ENCODE data around the gene DPP4.

Gene DPP4

GRCh38 chr2:162106146-162106551, 32.1 kb upstream of the DPP4 start:
- WGBS: 94% methylated on average over 2 of the region's 3 CpGs
- no peak overlapping the region for H3K27ac ChIP-seq (ENCODE audit: low read depth, low read length)
- H3K9ac ChIP-seq (ENCODE audit: low read depth, low read length): no peak overlapping the region
- H3K4me1 ChIP-seq (ENCODE audit: insufficient read depth, low read length): no peaks in the 10 kb centered on the region
- H3K9me3 ChIP-seq (ENCODE audit: insufficient read depth, low read depth, low read length): no peaks in the 10 kb centered on the region
- no peak overlapping the region for H3K4me3 ChIP-seq (ENCODE audit: low read length)
- no peaks in the 10 kb centered on the region for H3K36me3 ChIP-seq (ENCODE audit: insufficient read depth, low read length)
- H3K27me3 ChIP-seq (ENCODE audit: insufficient read depth, low read length): no peaks in the 10 kb centered on the region

DNA sequence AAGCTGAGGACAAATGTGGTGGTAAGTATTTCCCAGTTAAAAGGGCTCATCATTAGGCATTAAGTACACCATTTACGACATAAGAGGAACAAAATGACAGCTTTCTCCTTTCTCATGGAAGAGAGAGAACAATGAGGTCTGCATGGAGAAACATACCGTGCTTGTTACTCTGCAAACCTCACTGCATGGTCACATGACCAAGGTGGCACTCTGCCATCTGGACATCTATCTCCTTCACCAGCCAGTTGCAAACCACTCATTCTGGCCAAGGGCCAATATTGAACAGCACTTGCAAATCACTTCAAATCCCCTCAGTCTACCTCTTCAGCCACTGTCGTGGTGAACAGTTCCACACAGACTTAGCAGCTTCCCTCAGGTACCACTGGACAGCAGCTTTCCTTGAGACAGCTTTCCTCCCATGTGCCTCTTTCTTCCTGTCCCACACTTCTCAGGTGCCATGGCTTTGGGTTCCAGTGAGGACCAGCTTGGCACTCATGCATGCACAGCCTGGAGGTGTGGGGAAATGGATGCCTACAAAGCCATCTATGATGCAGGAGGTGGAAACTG, 29.5 kb upstream of the DPP4 start:
- Histone ChIP-seq H3K27me3 (ENCODE audit: insufficient read depth, low read length) (no peaks in the 10 kb centered on the region), H3K27ac (ENCODE audit: low read depth, low read length) (no peak overlapping the region), H3K9me3 (ENCODE audit: insufficient read depth, low read depth, low read length) (no peaks in the 10 kb centered on the region), H3K4me3 (ENCODE audit: low read length) (no peak overlapping the region), H3K4me1 (ENCODE audit: insufficient read depth, low read length) (no peaks in the 10 kb centered on the region), H3K36me3 (ENCODE audit: insufficient read depth, low read length) (no peaks in the 10 kb centered on the region), H3K9ac (ENCODE audit: low read depth, low read length) (no peak overlapping the region)
- WGBS: 96% methylated on average over 3 of the region's 3 CpGs

- Histone ChIP-seq H3K4me1 (ENCODE audit: insufficient read depth, low read length) (no peaks in the 10 kb centered on the region), H3K27me3 (ENCODE audit: insufficient read depth, low read length) (no peaks in the 10 kb centered on the region), H3K9ac (ENCODE audit: low read depth, low read length) (no peak overlapping the region), H3K36me3 (ENCODE audit: insufficient read depth, low read length) (no peaks in the 10 kb centered on the region), H3K9me3 (ENCODE audit: insufficient read depth, low read depth, low read length) (no peaks in the 10 kb centered on the region), H3K27ac (ENCODE audit: low read depth, low read length) (no peak overlapping the region), H3K4me3 (ENCODE audit: low read length) (no peak overlapping the region)
- WGBS: 78% methylated on average over 1 of the region's 1 CpG
These were observed 26.6 kb upstream of the DPP4 start for GRCh38 chr2:162100579-162100978.

GRCh38 chr2:162099836-162100235, 25.8 kb upstream of the DPP4 start:
- H3K9ac ChIP-seq (ENCODE audit: low read depth, low read length): no peak overlapping the region
- 98% methylated on average over 4 of the region's 5 CpGs for WGBS

DNA sequence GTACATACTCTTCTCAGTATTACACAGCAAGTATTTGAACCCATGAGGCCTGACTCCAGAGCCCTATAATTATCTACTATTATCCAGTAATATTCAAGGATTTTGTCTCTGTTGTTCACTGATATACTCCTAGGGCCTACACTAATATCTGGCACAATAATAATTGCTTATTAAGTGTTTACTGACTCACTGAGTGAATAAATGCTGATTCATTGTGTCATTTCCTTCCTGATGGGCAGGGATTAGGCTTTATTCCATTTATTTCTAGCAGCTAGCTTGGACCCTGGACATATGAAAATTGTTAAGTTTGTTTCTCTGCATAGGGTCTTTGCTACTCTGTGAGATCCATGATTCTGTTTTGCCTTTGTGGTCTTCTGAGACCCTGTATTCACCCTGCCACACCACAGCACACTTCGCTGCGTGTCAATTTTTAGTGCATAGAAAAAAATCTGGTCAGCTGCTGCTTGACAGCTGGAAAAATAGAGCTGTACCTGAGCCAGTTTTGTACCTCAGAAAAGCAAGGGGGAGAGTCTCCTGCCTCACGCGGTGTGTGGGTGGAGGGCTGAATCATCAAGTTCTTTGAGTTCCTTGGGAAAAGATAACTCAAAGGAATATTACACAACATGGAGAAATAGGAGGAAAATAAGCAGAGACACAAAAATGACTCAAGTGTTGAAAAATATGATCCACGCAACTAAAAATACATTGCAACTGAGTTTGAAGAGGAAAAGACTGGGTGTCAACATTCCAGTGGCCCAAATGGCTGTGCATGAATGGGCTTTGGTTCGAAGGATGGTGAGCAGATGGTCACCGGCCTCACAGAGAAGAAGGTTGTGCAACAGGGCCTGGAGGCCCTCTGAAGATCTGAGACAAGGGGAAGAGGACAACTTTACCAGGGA, 18.9 kb upstream of the DPP4 start:
- Histone ChIP-seq H3K36me3 (ENCODE audit: insufficient read depth, low read length) (no peaks in the 10 kb centered on the region), H3K9me3 (ENCODE audit: insufficient read depth, low read depth, low read length) (no peaks in the 10 kb centered on the region), H3K27ac (ENCODE audit: low read depth, low read length) (no peak overlapping the region), H3K27me3 (ENCODE audit: insufficient read depth, low read length) (no peaks in the 10 kb centered on the region), H3K9ac (ENCODE audit: low read depth, low read length) (no peak overlapping the region), H3K4me3 (ENCODE audit: low read length) (no peak overlapping the region), H3K4me1 (ENCODE audit: insufficient read depth, low read length) (no peaks in the 10 kb centered on the region)
- 97% methylated on average over 7 of the region's 7 CpGs for WGBS

More at GRCh38 chr2:162099836-162100235, 25.8 kb upstream of the DPP4 start:
- Histone ChIP-seq H3K4me1 (ENCODE audit: insufficient read depth, low read length) (no peaks in the 10 kb centered on the region), H3K27me3 (ENCODE audit: insufficient read depth, low read length) (no peaks in the 10 kb centered on the region), H3K36me3 (ENCODE audit: insufficient read depth, low read length) (no peaks in the 10 kb centered on the region), H3K4me3 (ENCODE audit: low read length) (no peak overlapping the region), H3K9me3 (ENCODE audit: insufficient read depth, low read depth, low read length) (no peaks in the 10 kb centered on the region), H3K27ac (ENCODE audit: low read depth, low read length) (no peak overlapping the region)

GRCh38 chr2:162092008-162092390, 18.0 kb upstream of the DPP4 start:
- Histone ChIP-seq H3K9ac (ENCODE audit: low read depth, low read length) (no peak overlapping the region), H3K27me3 (ENCODE audit: insufficient read depth, low read length) (no peaks in the 10 kb centered on the region), H3K4me3 (ENCODE audit: low read length) (no peak overlapping the region), H3K9me3 (ENCODE audit: insufficient read depth, low read depth, low read length) (no peaks in the 10 kb centered on the region), H3K36me3 (ENCODE audit: insufficient read depth, low read length) (no peaks in the 10 kb centered on the region), H3K27ac (ENCODE audit: low read depth, low read length) (no peak overlapping the region), H3K4me1 (ENCODE audit: insufficient read depth, low read length) (no peaks in the 10 kb centered on the region)
- 87% methylated on average over 5 of the region's 5 CpGs for WGBS

DNA sequence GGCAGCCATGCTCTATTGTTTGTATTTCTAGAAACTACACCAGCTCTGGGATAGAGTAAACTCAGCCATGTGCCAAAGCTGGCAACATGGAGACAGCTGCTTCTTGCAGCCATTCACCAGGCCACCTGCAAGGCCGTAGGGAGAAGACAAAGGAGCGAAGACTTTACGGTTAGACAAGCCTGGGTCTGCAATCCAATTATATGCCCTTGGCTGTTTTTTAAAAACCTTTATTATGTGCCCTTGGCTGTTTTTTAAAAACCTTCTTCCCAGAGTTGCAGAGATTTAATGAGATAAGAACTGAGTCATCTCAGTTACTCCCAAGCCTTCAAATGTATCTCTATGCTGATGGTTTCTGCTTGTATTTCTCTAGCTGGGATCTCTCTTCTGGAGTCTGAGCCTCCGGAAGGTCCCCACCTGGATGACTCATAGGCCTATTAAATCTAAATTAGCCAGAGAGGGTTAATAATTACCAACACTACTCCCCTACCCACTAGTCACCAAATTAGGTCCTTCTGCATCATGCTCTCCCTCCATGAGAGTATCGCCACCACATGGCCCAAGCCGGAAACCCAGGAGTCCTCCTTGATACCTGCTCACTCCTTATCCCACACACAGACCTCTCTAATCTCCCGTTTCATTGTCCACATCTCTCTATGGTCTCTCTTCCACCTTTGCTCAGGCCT, 17.5 kb upstream of the DPP4 start:
- Histone ChIP-seq H3K9me3 (ENCODE audit: insufficient read depth, low read depth, low read length) (no peaks in the 10 kb centered on the region), H3K36me3 (ENCODE audit: insufficient read depth, low read length) (no peaks in the 10 kb centered on the region), H3K4me3 (ENCODE audit: low read length) (no peak overlapping the region), H3K4me1 (ENCODE audit: insufficient read depth, low read length) (no peaks in the 10 kb centered on the region), H3K27ac (ENCODE audit: low read depth, low read length) (no peak overlapping the region), H3K9ac (ENCODE audit: low read depth, low read length) (no peak overlapping the region), H3K27me3 (ENCODE audit: insufficient read depth, low read length) (no peaks in the 10 kb centered on the region)
- WGBS: 86% methylated on average over 7 of the region's 7 CpGs

- H3K9ac ChIP-seq (ENCODE audit: low read depth, low read length): no peak overlapping the region
- H3K4me1 ChIP-seq (ENCODE audit: insufficient read depth, low read length): no peaks in the 10 kb centered on the region
- no peak overlapping the region for H3K27ac ChIP-seq (ENCODE audit: low read depth, low read length)
- H3K9me3 ChIP-seq (ENCODE audit: insufficient read depth, low read depth, low read length): no peaks in the 10 kb centered on the region
- H3K36me3 ChIP-seq (ENCODE audit: insufficient read depth, low read length): no peaks in the 10 kb centered on the region
- no peak overlapping the region for H3K4me3 ChIP-seq (ENCODE audit: low read length)
- WGBS: no CpG with 5 or more reads among the region's 1 CpG
- no peaks in the 10 kb centered on the region for H3K27me3 ChIP-seq (ENCODE audit: insufficient read depth, low read length)
These were observed 16.1 kb upstream of the DPP4 start for GRCh38 chr2:162090109-162090508.

DNA sequence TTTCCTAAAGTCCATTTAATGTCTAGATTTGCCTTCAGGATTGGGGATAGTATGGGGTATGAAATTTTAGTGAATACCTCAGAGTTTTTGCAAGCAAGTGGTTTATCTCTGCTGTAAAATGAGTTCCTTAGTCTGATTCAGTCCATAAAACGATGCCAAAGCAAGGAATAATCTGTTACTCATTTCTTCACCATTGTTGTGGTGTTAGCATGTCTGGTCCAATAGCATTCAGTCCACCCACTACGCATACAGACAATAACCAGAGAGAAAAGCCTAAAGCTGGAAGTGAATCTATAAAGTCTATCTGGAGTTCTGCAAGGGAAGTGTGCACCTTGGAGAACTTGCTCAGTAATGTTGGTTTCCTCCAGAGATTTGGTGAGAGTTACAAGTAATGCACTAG, 12.9 kb upstream of the DPP4 start:
- WGBS: 95% methylated on average over 2 of the region's 2 CpGs
- Histone ChIP-seq H3K4me1 (ENCODE audit: insufficient read depth, low read length) (no peaks in the 10 kb centered on the region), H3K9ac (ENCODE audit: low read depth, low read length) (no peak overlapping the region), H3K4me3 (ENCODE audit: low read length) (no peak overlapping the region), H3K27ac (ENCODE audit: low read depth, low read length) (no peak overlapping the region), H3K36me3 (ENCODE audit: insufficient read depth, low read length) (no peaks in the 10 kb centered on the region), H3K27me3 (ENCODE audit: insufficient read depth, low read length) (no peaks in the 10 kb centered on the region), H3K9me3 (ENCODE audit: insufficient read depth, low read depth, low read length) (no peaks in the 10 kb centered on the region)

GRCh38 chr2:162085090-162085891, 11.3 kb upstream of the DPP4 start:
- Histone ChIP-seq H3K4me1 (ENCODE audit: insufficient read depth, low read length) (no peaks in the 10 kb centered on the region), H3K9me3 (ENCODE audit: insufficient read depth, low read depth, low read length) (no peaks in the 10 kb centered on the region), H3K9ac (ENCODE audit: low read depth, low read length) (no peak overlapping the region), H3K27ac (ENCODE audit: low read depth, low read length) (no peak overlapping the region), H3K36me3 (ENCODE audit: insufficient read depth, low read length) (no peaks in the 10 kb centered on the region), H3K4me3 (ENCODE audit: low read length) (no peak overlapping the region), H3K27me3 (ENCODE audit: insufficient read depth, low read length) (no peaks in the 10 kb centered on the region)
- 80% methylated on average over 3 of the region's 3 CpGs for WGBS

GRCh38 chr2:162084536-162084935, 10.5 kb upstream of the DPP4 start:
- 85% methylated on average over 1 of the region's 2 CpGs for WGBS
- Histone ChIP-seq H3K9me3 (ENCODE audit: insufficient read depth, low read depth, low read length) (0 out of 2 replicates have a peak, but pooled peaks cover 7% of the 10 kb centered on the region), H3K36me3 (ENCODE audit: insufficient read depth, low read length) (no peaks in the 10 kb centered on the region), H3K4me3 (ENCODE audit: low read length) (no peak overlapping the region), H3K4me1 (ENCODE audit: insufficient read depth, low read length) (no peaks in the 10 kb centered on the region), H3K27ac (ENCODE audit: low read depth, low read length) (no peak overlapping the region), H3K9ac (ENCODE audit: low read depth, low read length) (no peak overlapping the region), H3K27me3 (ENCODE audit: insufficient read depth, low read length) (no peaks in the 10 kb centered on the region)

Data from HUES64 (cell line).